GM18867 (cell line): Measurements from ENCODE around the gene ZNF318.
"Not testable (repeated sequence)": the region's sequence is repeated elsewhere in the genome, so short reads cannot be mapped to it uniquely, and the experiment has no call there.

Source experiments
- ATAC-seq: cut with Tn5 transposase; IDR thresholded peaks from one replicate; pipeline ENCODE4 v1.9.1; 2021; ENCODE audit warnings: mild to moderate bottlenecking, moderate library complexity; ENCODE audit not compliant: unreplicated experiment

ZNF318 gene

DNA sequence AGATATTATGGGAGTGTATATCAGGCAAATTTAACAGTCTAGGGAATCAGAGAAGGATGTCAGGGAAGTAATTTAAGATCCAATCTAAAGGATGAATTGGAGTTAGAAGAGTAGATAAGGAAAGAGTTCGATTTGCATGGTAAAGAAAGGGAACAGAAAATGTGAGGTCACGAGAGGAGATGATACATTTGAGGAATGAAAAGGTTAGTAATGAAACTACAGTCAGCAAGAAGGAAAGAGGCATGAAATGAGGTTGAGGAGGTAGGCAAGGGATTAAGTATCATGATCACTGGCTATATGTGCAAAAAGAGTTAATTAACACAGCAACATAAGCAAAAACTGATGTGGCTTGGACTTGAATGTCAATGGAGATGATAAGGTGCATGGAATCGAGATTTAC, 22.4 kb downstream of the ZNF318 start:
- ATAC-seq = no peak

DNA sequence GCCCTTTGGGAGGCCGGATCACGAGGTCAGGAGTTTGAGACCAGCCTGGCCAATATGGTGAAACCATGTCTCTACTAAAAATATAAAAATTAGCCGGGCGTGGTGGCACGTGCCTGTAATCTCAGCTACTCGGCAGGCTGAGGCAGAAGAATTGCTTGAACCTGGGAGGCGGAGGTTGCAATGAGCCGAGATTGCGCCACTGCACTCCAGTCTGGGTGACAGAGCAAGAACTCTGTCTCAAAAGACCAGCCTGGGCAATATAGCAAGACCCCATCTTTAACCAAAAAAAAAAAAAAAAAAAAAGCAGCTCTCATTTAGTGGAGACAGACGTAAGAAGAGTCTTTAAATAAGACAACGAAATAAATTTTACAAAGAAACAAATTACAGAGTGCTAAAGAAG, 23.2 kb downstream of the ZNF318 start:
- ATAC-seq = not testable (repeated sequence)

DNA sequence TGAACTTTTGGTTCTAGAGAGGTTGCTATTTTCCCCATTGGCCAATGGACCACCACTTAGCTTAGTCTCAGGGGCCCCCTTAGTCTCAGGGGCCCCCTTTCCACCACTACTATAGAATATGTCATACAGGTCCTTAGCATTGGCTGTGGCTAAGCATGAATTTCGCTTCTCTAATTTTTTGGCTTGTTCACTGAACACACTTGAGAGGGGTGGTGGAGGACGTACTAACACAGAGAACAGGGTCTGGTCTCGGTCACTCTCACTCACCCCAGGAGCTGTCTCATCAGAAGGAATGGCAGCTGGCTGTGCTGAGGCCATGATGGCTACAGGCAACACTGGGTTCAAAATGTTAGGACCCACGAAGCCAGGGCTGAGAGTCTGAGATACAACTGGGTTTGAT, 30.3 kb downstream of the ZNF318 start:
- peak; percentile 68 for ATAC-seq

DNA sequence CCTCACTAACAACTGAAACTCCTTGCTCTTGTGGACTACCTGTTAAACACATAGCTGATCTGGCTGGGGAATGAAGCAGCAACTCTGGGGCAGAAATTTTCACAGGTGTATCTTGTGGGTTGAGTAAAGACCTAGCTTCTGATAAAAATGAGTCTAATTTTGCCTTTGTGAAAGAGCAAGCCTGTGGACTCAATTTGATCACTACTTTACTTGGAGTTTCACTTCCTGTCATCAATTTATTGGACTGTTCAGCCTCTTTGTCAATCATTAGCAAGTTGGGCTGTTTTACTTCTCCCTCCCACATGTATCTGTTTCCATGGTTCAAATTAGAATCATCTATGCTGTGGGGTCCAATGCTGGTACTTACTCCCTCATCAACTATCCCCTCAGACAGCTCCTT, 31.2 kb downstream of the ZNF318 start:
- peak; percentile 50 for ATAC-seq

GRCh38 chr6:43336382-43336781, 33.1 kb downstream of the ZNF318 start:
- no peak for ATAC-seq

DNA sequence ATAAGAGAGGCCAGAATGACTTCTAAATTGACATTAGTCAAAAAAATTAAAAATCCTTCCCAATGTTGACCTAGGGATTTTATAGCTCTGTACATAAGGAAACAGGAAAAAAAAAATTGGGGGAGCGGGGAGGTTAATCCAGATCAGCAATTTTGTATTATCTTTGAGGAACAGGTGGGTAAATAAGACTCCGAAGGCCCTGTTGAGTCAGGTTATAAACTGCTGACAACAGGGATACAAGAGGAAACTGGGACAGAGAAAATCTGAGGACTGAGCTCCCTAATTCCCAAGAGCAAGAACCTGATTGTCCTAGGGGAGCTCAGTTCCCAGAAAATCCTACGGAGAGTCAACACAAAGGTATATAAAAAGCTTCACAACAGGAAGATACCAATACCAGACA, 34.0 kb downstream of the ZNF318 start:
- no peak for ATAC-seq

- ATAC-seq = no peak
Measured at GRCh38 chr6:43334466-43335095, 34.9 kb downstream of the ZNF318 start.

DNA sequence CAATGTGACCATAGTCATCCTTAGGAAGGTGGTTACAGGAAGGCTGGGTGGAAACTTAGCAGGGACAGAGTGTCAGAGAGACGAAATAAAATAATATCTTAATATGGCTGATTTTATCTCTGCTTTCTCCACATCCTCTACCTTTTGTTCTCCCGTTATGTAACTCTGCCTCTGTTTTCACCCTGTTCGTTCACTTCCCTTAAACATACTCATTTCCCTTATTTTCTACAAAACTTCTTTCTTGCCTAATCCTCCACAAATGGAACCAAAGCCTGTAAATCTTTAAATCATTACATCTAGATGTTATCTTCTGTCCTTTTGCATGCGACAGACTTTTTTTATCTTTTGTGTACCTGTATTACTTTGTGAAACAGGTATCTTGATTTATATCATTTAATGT, 37.6 kb downstream of the ZNF318 start:
- ATAC-seq = no peak

- ATAC-seq = no peak
Measured at GRCh38 chr6:43331470-43331869, 38.0 kb downstream of the ZNF318 start.

DNA sequence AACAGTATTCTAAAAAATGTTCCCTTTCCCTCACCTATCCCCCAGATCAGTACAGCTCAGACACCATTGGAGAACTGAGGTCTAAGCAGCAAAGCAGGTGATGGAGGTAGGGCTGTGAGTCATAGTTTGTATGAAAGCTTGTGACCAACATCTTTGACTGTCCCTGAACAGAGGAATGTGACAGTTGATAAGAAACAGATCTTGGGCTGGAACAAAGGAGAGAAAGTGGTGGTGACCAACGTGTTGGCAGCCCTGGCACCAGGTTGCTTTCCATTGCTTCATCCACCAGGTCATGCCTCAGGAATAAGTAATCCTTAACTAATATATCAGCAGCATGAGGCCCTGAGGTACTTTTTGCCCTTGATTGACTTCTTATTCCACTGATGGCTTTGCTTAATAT, 40.9 kb downstream of the ZNF318 start:
- no peak for ATAC-seq

- no peak for ATAC-seq
Measured at GRCh38 chr6:43325876-43326275, 43.6 kb downstream of the ZNF318 start.

DNA sequence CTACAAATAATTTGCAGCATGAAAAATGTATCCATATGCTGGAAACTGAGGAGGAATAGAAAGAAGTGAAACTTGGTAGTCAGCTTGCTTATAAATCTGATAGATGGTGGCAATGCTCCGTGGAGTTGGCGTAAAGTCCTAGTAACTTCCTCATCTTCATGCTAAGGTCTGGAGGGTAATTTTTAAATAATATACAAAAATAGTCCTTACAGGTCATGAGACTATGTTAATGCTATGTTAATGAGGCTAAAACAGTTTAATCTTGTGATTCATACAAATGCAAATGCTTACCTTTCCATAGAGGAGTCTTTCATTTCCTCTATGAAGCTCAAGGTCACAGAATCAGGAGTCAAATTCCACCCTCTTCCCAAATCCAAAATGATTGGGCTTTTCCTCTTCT, 51.4 kb downstream of the ZNF318 start:
- ATAC-seq = no peak

DNA sequence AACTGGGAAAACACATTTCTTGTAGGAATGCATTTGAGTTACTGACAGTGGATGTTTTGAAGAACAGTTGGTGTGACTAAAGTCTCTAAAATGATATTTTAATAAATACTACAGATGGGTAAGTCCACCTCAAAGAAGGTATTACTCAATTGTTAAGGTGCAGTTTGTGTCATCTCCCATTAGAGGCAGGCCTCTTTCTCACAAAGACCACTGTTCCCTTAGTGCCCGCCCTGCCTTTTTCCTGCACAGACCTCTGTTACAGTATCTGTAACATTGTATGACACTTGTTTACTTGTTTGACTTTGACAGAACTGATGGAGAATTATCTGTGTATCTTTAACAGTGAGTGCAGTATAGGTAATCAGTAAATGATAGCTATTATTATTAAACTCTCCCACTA, 55.6 kb downstream of the ZNF318 start:
- ATAC-seq = no peak

GRCh38 chr6:43311666-43312065, 57.8 kb downstream of the ZNF318 start:
- no peak for ATAC-seq

- ATAC-seq = no peak
Measured at GRCh38 chr6:43310624-43311023, 58.8 kb downstream of the ZNF318 start.

GRCh38 chr6:43310134-43310533, 59.3 kb downstream of the ZNF318 start:
- ATAC-seq = no peak

- no peak for ATAC-seq
Measured at GRCh38 chr6:43308990-43309477, 60.4 kb downstream of the ZNF318 start.

DNA sequence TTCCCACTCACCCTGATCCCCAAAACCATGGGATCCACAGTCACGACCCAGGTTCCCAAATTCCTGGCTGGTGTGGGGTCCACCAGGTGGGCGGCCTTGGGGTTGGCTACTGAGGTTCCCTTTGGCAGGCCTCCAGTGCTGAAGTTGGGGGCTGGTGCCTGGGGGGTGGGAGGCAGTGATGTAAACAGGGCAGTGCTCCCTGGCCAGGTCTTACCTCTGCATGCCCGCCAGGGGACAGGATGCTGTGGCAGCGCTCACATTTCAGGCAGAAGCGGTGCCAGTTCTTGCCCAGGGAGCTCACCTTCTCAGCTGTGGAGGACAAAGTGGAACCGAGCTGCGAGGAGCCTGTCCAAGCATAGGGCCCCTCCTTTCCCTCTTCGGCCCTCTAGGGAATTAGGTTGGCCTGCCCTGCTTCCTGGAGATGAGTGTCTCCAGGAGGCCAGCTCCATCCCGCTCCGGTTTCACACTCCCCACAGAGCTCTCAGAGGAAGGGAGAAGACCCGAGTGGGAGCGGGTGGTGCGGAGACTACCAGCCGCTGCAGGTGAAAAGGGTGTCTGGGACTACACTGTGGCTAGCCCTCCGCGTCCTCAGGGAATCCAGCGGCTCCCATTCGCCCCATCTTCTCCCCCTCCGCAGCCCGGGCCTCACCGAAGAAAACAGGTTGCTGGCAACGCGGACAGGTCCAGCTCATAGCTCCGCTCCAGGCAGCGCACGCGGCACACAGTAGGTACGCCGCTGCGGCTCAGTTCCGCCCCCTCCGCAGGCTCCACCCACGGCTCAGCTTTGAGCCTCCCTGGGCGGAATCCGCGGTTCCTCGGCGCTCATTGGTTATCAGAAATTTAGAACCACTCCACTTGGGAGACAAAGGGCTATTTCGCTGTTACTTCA, 61.1 kb downstream of the ZNF318 start, which contains the start of gene CRIP3:
Gene CRIP3, minus strand, starts transcription at position 726 of the 889 bp plus-strand sequence. Its CDS starts 34 bp downstream, at position 692.
- ATAC-seq = peak; percentile 49

DNA sequence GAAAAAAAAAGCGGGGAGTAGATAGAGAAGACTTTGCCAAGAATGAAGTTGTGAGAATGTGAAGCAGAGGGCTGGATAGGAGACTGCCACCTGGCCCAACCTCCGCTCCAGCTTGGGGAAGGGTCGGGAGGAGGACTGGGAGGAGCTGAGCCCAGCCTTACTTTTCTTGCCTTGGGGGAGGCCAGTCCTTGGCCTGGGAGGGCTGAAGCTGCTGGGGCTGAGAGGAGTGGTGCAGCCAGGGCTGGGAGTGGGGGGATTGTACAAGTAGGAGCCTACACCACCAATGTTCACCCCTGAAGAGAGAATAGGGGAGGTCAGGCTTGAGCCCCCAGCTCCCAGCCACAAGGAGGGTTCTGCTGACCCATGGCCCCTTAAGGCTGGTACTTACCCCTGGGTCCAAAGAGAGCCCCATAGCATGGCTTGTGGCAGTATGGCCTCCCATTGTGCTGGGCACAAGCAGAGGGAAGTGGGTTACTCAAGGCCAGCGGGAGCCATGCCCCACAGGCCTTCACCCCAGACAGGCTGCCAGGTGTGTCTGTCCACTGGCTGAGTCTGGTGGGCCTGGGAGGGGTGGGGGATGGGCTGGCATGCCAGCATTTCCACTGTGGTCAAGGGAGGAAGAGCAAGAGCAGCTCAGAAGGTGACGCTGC, 61.9 kb downstream of the ZNF318 start:
- ATAC-seq = no peak

- ATAC-seq = no peak
Measured at GRCh38 chr6:43306086-43306485, 63.4 kb downstream of the ZNF318 start.

- ATAC-seq = no peak
Measured at GRCh38 chr6:43304882-43305281, 64.6 kb downstream of the ZNF318 start.

DNA sequence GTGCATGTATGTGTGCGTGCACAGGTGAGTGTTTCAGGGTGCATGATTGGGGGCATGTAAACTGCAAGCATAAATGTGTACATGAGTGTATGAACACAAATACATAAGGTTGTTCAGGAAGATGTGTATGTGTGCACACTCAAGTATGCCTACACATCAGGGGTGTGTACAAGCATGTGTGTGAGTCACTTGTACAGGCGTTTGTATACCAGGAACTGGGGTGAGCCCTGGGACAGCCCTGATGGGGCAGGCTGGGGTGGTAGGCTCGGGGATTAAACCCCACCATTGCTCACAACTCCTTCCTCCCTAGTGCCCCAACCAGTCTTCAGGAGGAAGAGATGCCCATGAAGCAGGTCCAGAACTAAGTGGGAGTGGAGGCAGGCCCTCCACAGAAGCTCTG, 65.1 kb downstream of the ZNF318 start:
- no peak for ATAC-seq
